Measurements from ENCODE around the gene UTS2R. TPM values are rescaled to one million over a fixed set of nuclear protein-coding genes. Genes with fewer than 3 reads are reported as not detected.

Gene UTS2R
- total RNA-seq, 1 donor from 2014 or later = not detected

DNA sequence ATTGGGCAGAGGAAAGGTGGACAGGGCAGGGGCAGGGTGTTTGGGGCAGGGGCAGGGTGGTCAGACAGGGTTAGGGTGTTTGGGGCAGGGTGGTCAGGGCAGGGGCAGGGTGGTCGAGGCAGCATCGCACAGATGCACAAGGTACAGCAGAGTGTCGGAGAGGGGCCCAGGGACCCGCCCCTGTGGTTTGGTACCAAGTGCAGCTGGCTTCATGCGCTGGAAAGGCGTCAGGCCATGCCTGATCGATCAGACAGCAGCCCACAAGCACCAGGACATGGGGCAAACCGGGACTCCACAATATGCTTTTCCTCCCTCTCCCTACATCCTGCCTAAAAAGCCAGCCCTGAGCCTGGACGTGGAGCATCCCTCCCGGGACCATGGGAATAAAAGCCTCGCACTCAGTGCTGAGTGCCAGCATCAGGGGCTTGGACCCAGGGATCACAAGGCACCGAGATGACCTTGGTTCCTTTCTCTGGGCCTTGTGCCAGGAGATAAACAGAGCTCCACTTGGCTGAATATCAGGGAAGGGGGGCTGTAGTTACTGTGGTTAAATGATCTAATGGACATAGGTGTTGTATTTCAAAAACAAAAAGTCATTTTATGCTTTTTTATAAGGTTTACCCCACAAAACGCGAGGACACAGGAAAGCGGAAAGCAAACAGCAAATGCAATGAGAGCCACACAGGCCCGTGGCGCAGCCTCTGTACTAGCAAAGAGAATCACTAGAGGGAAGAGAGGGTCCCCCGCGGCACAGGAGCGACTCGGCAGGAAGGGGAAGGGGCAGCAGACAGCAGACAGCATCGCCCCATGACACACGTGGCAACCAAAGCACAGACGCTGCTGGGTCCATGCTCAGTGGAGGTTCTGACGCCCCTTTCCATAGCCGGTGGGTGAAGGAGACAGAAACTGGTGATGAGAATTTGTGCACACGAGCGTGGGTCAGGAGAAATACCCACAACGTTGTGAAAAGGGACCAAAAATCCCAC lies 41.3 kb downstream of the UTS2R start:
- no peak for ATAC-seq
- TF ChIP-seq, protein P1, sequence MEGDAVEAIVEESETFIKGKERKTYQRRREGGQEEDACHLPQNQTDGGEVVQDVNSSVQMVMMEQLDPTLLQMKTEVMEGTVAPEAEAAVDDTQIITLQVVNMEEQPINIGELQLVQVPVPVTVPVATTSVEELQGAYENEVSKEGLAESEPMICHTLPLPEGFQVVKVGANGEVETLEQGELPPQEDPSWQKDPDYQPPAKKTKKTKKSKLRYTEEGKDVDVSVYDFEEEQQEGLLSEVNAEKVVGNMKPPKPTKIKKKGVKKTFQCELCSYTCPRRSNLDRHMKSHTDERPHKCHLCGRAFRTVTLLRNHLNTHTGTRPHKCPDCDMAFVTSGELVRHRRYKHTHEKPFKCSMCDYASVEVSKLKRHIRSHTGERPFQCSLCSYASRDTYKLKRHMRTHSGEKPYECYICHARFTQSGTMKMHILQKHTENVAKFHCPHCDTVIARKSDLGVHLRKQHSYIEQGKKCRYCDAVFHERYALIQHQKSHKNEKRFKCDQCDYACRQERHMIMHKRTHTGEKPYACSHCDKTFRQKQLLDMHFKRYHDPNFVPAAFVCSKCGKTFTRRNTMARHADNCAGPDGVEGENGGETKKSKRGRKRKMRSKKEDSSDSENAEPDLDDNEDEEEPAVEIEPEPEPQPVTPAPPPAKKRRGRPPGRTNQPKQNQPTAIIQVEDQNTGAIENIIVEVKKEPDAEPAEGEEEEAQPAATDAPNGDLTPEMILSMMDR (IDR thresholded peaks at IDR 0.05) = no peak
- intact Hi-C loops (cut with DNase I) = no loop called here

DNA sequence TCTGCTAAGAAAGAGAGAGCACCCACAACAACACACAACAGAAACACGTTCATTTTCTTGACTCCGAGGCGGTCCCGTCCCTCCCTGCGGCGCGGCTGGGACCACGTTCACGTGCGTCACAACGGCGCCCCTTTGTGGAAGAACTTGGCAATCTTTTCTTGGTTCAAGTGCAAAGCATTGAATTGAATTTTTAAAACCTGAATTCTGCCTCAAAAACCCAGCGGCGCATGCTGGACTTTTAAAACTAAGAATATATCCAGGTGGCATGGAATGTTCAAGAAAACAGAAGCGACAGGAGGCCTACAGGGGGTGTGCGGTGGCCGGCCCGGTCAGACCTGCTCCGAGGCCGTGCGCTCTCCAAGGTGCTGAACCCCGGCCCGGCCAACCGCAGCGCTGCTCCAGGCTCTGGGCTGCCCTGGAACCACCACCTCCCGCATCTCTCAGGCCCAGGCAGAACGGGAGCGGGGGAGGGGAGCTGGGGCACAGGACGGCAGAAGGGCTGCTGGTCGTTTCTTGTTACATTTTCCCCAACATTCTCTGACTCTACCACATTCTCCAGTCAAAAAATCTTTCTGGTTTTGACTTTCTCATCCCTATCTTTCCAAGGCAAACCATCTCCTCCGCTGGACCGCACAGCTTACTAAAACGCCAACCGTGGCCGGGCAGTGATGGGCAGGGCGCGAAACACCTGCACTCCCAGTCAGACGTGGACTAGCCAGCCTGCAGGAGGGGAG lies 43.1 kb downstream of the UTS2R start:
- peaks cover under 1% of the 10 kb centered on the region for H3K36me3 ChIP-seq
- no peak overlapping the region for H3K4me3 ChIP-seq
- no peaks in the 10 kb centered on the region for H3K27me3 ChIP-seq
- no peak overlapping the region for H3K27ac ChIP-seq
- H3K9me3 ChIP-seq = no peaks in the 10 kb centered on the region
- peak; percentile 86 for DNase-seq
- H3K4me1 ChIP-seq = peaks cover 12% of the 10 kb centered on the region
- TF ChIP-seq, protein P1 (IDR thresholded peaks at IDR 0.05) = peak; percentile 62
- intact Hi-C loops (cut with DNase I) = no loop called here
- peak; percentile 62 for ATAC-seq

More for the DNA sequence above, 41.3 kb downstream of the UTS2R start:
- Histone ChIP-seq H3K4me1 (peaks cover 9% of the 10 kb centered on the region), H3K27me3 (no peaks in the 10 kb centered on the region), H3K4me3 (no peak overlapping the region), H3K27ac (no peak overlapping the region), H3K9me3 (no peaks in the 10 kb centered on the region), H3K36me3 (peaks cover 13% of the 10 kb centered on the region)
- DNase-seq = no peak

DNA sequence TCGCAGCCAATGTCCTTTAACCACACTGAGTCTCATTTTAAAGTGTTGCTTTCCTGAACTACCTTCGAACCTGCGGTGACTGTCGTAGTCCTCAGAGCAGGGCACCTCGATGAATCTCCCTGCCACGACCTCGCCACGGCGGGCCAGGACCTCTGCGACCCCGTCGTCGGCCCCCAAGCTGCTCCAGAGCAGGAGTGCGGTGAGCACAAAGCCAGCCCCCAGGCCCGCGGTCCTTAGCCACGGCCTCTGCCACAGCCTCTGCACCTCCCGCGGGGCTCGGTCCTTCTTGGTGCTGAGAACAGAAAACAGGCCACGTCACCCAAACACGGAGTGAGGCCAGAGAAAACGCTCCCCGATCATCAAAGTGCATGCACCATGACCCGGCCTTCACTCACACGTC lies 43.8 kb downstream of the UTS2R start:
- Histone ChIP-seq H3K27ac (no peak overlapping the region), H3K27me3 (no peaks in the 10 kb centered on the region), H3K4me3 (no peak overlapping the region), H3K36me3 (peaks cover 5% of the 10 kb centered on the region), H3K9me3 (no peaks in the 10 kb centered on the region), H3K4me1 (peaks cover 15% of the 10 kb centered on the region)
- TF ChIP-seq, protein P1 (IDR thresholded peaks at IDR 0.05) = no peak
- ATAC-seq (no peak), DNase-seq (no peak)
- intact Hi-C loops (cut with DNase I) = no loop called here

DNA sequence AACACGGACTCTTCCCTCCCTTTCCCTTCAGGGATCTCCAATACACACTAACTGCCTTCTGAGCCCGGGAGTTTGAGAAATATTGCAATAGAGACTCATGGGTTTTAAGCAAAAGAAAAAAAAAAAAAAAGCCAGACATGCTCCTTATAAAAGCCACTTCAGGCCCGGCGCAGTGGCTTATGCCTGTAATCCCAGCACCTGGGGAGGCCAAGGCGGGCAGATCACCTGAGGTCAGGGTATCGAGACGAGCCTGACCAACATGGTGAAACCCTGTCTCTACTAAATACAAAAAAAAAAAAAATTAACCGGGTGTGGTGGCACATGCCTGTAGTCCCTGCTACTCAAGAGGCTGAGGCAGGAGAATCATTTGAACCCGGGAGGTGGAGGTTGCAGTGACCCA lies 44.2 kb downstream of the UTS2R start:
- no peak for ATAC-seq
- Histone ChIP-seq H3K9me3 (no peaks in the 10 kb centered on the region), H3K27me3 (no peaks in the 10 kb centered on the region), H3K27ac (no peak overlapping the region), H3K4me1 (peaks cover 15% of the 10 kb centered on the region), H3K4me3 (no peak overlapping the region), H3K36me3 (peaks cover 9% of the 10 kb centered on the region)
- DNase-seq = no peak
- TF ChIP-seq, protein P1 (IDR thresholded peaks at IDR 0.05) = no peak
- intact Hi-C loops (cut with DNase I) = no loop called here

DNA sequence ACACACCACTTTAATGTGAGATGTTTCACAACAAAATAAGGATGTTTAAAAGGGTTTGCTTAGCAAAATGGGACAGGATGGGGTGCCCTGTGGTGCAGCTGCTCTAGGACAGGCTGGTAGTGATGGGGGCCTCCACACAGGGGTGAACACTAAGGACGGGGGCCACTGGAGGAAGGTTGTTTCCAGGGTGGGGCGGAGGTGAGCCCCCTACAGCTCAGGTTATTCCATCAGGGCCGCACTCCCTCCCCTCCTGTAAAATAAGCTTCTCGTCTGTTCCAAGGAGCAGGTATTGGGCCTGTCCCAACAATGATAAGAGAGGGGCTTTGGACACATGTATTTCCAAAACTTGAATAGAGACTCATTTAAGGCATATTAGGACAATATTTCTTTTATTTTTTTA lies 44.7 kb downstream of the UTS2R start:
- H3K27ac ChIP-seq = no peak overlapping the region
- H3K9me3 ChIP-seq = no peaks in the 10 kb centered on the region
- ATAC-seq (no peak), DNase-seq (no peak)
- H3K4me3 ChIP-seq = no peak overlapping the region
- no peaks in the 10 kb centered on the region for H3K27me3 ChIP-seq
- peaks cover 10% of the 10 kb centered on the region for H3K36me3 ChIP-seq
- peaks cover 15% of the 10 kb centered on the region for H3K4me1 ChIP-seq
- intact Hi-C loops (cut with DNase I) = no loop called here
- TF ChIP-seq, protein P1 (IDR thresholded peaks at IDR 0.05) = no peak
